Endothelial cell of umbilical vein (primary cell): Measurements from ENCODE around the gene BDP1.

Experiments used
- EZH2 ChIP-seq: IDR thresholded peaks from 2 replicates; pipeline ENCODE4 v1.6.1; 2012; ENCODE audit warnings: borderline replicate concordance, low read depth, mild to moderate bottlenecking, moderate library complexity, low read length, inconsistent platforms; ENCODE audit not compliant: severe bottlenecking
- GATA2 ChIP-seq: IDR thresholded peaks from 2 replicates; pipeline ENCODE4 v1.7.0; 2011; ENCODE audit warnings: low read depth, mild to moderate bottlenecking, moderate library complexity, mixed read lengths, low read length; ENCODE audit not compliant: insufficient read length, insufficient read depth
- POLR2A ChIP-seq: IDR thresholded peaks from 2 replicates; pipeline ENCODE4 v1.6.1; 2012; ENCODE audit warnings: low read depth, mild to moderate bottlenecking, control low read depth, low read length
- POLR2AphosphoS5 ChIP-seq: IDR thresholded peaks from 2 replicates; pipeline ENCODE4 v1.6.1; 2012; ENCODE audit warnings: low read depth, mild to moderate bottlenecking, control low read depth, low read length, moderate library complexity; ENCODE audit not compliant: insufficient read depth
- TF ChIP-seq, protein P1 (sequence below), 2 donors: IDR thresholded peaks; 1 replicate in 1 of 2; 2 replicates in 1 of 2; pipeline ENCODE4 v1.5.1; 2011; ENCODE audit warnings: low read length in 2 of 2, mild to moderate bottlenecking in 2 of 2, moderate library complexity in 2 of 2, control low read depth in 1 of 2, inconsistent platforms in 1 of 2, low read depth in 1 of 2; ENCODE audit not compliant: insufficient read depth in 1 of 2; ENCODE audit errors: extremely low read depth in 1 of 2
- TF ChIP-seq, protein P2 (sequence below): IDR thresholded peaks from 2 replicates; pipeline ENCODE4 v1.6.1; 2011; ENCODE audit not compliant: insufficient read depth, insufficient read length

DNA sequence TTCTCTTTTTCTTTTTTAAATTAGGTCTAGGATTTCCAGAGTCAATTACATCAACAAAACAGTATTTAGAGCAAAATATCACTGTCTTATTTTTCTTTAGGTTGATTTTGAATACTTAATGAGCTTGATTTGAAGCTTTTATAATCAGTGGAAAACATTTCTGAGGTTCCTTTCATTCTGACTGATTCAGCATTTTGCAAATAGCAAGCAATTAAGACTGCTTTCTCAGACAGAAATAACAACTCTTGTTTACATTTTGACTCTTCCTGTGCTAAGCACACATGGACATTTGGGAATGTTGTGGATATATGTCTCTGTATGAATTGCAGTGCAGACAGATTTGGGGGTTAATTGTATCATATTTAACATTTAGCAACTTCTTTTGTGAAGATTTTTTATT, 109.4 kb downstream of the BDP1 start:
- TF ChIP-seq, protein P1, sequence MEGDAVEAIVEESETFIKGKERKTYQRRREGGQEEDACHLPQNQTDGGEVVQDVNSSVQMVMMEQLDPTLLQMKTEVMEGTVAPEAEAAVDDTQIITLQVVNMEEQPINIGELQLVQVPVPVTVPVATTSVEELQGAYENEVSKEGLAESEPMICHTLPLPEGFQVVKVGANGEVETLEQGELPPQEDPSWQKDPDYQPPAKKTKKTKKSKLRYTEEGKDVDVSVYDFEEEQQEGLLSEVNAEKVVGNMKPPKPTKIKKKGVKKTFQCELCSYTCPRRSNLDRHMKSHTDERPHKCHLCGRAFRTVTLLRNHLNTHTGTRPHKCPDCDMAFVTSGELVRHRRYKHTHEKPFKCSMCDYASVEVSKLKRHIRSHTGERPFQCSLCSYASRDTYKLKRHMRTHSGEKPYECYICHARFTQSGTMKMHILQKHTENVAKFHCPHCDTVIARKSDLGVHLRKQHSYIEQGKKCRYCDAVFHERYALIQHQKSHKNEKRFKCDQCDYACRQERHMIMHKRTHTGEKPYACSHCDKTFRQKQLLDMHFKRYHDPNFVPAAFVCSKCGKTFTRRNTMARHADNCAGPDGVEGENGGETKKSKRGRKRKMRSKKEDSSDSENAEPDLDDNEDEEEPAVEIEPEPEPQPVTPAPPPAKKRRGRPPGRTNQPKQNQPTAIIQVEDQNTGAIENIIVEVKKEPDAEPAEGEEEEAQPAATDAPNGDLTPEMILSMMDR (IDR thresholded peaks at IDR 0.05; ENCODE audit: extremely low read depth in 1 of 2, insufficient read depth in 1 of 2, low read depth in 1 of 2, low read length in 2 of 2) = no peak
- TF ChIP-seq, protein P2, sequence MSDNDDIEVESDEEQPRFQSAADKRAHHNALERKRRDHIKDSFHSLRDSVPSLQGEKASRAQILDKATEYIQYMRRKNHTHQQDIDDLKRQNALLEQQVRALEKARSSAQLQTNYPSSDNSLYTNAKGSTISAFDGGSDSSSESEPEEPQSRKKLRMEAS = no peak
- TF ChIP-seq POLR2AphosphoS5 = no peak
- TF ChIP-seq POLR2A = no peak
- TF ChIP-seq EZH2 = no peak
- no peak for TF ChIP-seq GATA2
